Mesendoderm (in vitro differentiated cells): ENCODE data around the gene LEKR1.

ENCODE experiments used
- DNase-seq: peaks from one replicate; pipeline ENCODE4 v3.0.0; 2013
- H2AK5ac ChIP-seq: 2 replicates; pipeline ENCODE4 v1.6.1; 2013; ENCODE audit warnings: low read length, inconsistent platforms
- H2BK120ac ChIP-seq: 2 replicates; pipeline ENCODE4 v1.6.1; 2013; ENCODE audit warnings: low read depth, mild to moderate bottlenecking, low read length, moderate library complexity, mixed read lengths
- H2BK15ac ChIP-seq: replicated peaks from 2 replicates; pipeline ENCODE4 v1.6.1; 2013; ENCODE audit warnings: low read depth, mild to moderate bottlenecking, moderate library complexity
- H2BK5ac ChIP-seq: 2 replicates; pipeline ENCODE4 v1.6.1; 2013; ENCODE audit warnings: low read length, inconsistent platforms
- H3K18ac ChIP-seq: 2 replicates; pipeline ENCODE4 v1.6.1; 2013; ENCODE audit warnings: mild to moderate bottlenecking, low read length, mixed read lengths
- H3K23ac ChIP-seq: one replicate; pipeline ENCODE4 v1.6.1; 2013; ENCODE audit warnings: low read length
- H3K27ac ChIP-seq: 2 replicates; pipeline ENCODE4 v1.5.1; 2013; ENCODE audit warnings: low read depth, mild to moderate bottlenecking, inconsistent platforms, low read length, moderate library complexity
- H3K27me3 ChIP-seq: 2 replicates; pipeline ENCODE4 v1.6.1; 2013; ENCODE audit warnings: low read length, control low read depth, mild to moderate bottlenecking, inconsistent platforms; ENCODE audit not compliant: insufficient read depth, poor library complexity
- H3K36me3 ChIP-seq: 2 replicates; pipeline ENCODE4 v1.6.1; 2013; ENCODE audit warnings: low read length, inconsistent platforms; ENCODE audit not compliant: control insufficient read depth, insufficient read depth
- H3K4ac ChIP-seq: one replicate; pipeline ENCODE4 v1.6.1; 2013; ENCODE audit warnings: low read depth, mild to moderate bottlenecking, low read length, moderate library complexity
- H3K4me1 ChIP-seq: 2 replicates; pipeline ENCODE4 v1.6.1; 2013; ENCODE audit warnings: low read depth, low read length, inconsistent platforms; ENCODE audit not compliant: control insufficient read depth
- H3K4me2 ChIP-seq: 2 replicates; pipeline ENCODE4 v1.6.1; 2013; ENCODE audit warnings: low read length
- H3K4me3 ChIP-seq: 2 replicates; pipeline ENCODE4 v1.5.1; 2013; ENCODE audit warnings: mild to moderate bottlenecking, low read length
- H3K56ac ChIP-seq: one replicate; pipeline ENCODE4 v1.6.1; 2013; ENCODE audit warnings: low read length
- H3K79me1 ChIP-seq: 2 replicates; pipeline ENCODE4 v1.6.1; 2013; ENCODE audit warnings: low read length, inconsistent platforms
- H3K79me2 ChIP-seq: 2 replicates; pipeline ENCODE4 v1.6.1; 2013; ENCODE audit warnings: mild to moderate bottlenecking, low read length; ENCODE audit not compliant: control insufficient read depth, insufficient read depth
- H3K9ac ChIP-seq: 2 replicates; pipeline ENCODE4 v1.6.1; 2013; ENCODE audit warnings: low read length, inconsistent platforms
- H4K5ac ChIP-seq: one replicate; pipeline ENCODE4 v1.6.1; 2013; ENCODE audit warnings: low read length
- H4K8ac ChIP-seq: one replicate; pipeline ENCODE4 v1.6.1; 2013; ENCODE audit warnings: low read depth, mild to moderate bottlenecking, control low read depth, low read length, moderate library complexity
- WGBS: extraction: QIAGEN DNeasy Blood & Tissue Kit; methylation state at CpG from one replicate; pipeline ENCODE4 v1.1.7; 2013; ENCODE audit warnings: low lambda C conversion rate, missing lambda C conversion rate; ENCODE audit not compliant: insufficient coverage; ENCODE audit errors: extremely low coverage; 5-methylcytosine and 5-hydroxymethylcytosine counted together

The LEKR1 gene

GRCh38 chr3:157065201-157065600 lies 239.0 kb downstream of the LEKR1 start:
- peak overlapping the region; percentile 30 for H3K56ac ChIP-seq
- DNase-seq: peak; percentile 54
- WGBS: no CpG with 5 or more reads among the region's 5 CpGs
- H2AK5ac ChIP-seq: peak overlapping the region; percentile 48
- H3K4me1 ChIP-seq: peaks cover 13% of the 10 kb centered on the region
- H2BK5ac ChIP-seq: peak overlapping the region; percentile 75
- no peak overlapping the region for H3K4me2 ChIP-seq
- H3K18ac ChIP-seq: no peak overlapping the region
- no peak overlapping the region for H3K27ac ChIP-seq
- H2BK15ac ChIP-seq: no peak overlapping the region
- no peaks in the 10 kb centered on the region for H3K79me1 ChIP-seq
- H4K8ac ChIP-seq: no peak overlapping the region
- H3K9ac ChIP-seq: no peak overlapping the region
- H3K4ac ChIP-seq: no peak overlapping the region
- H3K36me3 ChIP-seq: no peaks in the 10 kb centered on the region
- H4K5ac ChIP-seq: no peak overlapping the region
- no peaks in the 10 kb centered on the region for H3K79me2 ChIP-seq
- no peaks in the 10 kb centered on the region for H3K27me3 ChIP-seq
- no peak overlapping the region for H2BK120ac ChIP-seq
- H3K23ac ChIP-seq: no peak overlapping the region
- H3K4me3 ChIP-seq: no peak overlapping the region

- WGBS: no CpG with 5 or more reads among the region's 11 CpGs
- Histone ChIP-seq H2BK15ac (no peak overlapping the region), H2AK5ac (peak overlapping the region; percentile 13), H3K4me3 (no peak overlapping the region), H4K5ac (no peak overlapping the region), H3K4me1 (peaks cover 13% of the 10 kb centered on the region), H3K4ac (no peak overlapping the region), H2BK120ac (no peak overlapping the region), H3K27ac (no peak overlapping the region), H3K9ac (no peak overlapping the region), H3K56ac (no peak overlapping the region), H3K27me3 (no peaks in the 10 kb centered on the region), H3K23ac (no peak overlapping the region), H3K79me1 (no peaks in the 10 kb centered on the region), H3K36me3 (no peaks in the 10 kb centered on the region), H2BK5ac (no peak overlapping the region), H3K18ac (no peak overlapping the region), H4K8ac (no peak overlapping the region), H3K79me2 (no peaks in the 10 kb centered on the region), H3K4me2 (no peak overlapping the region)
- DNase-seq: no peak
Observed at GRCh38 chr3:157066335-157067098, 240.4 kb downstream of the LEKR1 start.

- H2BK15ac ChIP-seq: no peak overlapping the region
- H4K5ac ChIP-seq: no peak overlapping the region
- H3K23ac ChIP-seq: no peak overlapping the region
- H3K4me2 ChIP-seq: no peak overlapping the region
- no CpG with 5 or more reads among the region's 3 CpGs for WGBS
- no peak overlapping the region for H4K8ac ChIP-seq
- H3K27ac ChIP-seq: no peak overlapping the region
- H3K36me3 ChIP-seq: no peaks in the 10 kb centered on the region
- H3K4me3 ChIP-seq: no peak overlapping the region
- no peak overlapping the region for H3K56ac ChIP-seq
- no peaks in the 10 kb centered on the region for H3K79me1 ChIP-seq
- no peak overlapping the region for H3K18ac ChIP-seq
- no peaks in the 10 kb centered on the region for H3K27me3 ChIP-seq
- no peaks in the 10 kb centered on the region for H3K79me2 ChIP-seq
- H3K9ac ChIP-seq: no peak overlapping the region
- no peak overlapping the region for H2AK5ac ChIP-seq
- no peak overlapping the region for H2BK5ac ChIP-seq
- no peak overlapping the region for H3K4ac ChIP-seq
- no peak for DNase-seq
- peaks cover 13% of the 10 kb centered on the region for H3K4me1 ChIP-seq
- H2BK120ac ChIP-seq: no peak overlapping the region
Observed at GRCh38 chr3:157067114-157067513, 241.0 kb downstream of the LEKR1 start.

- Histone ChIP-seq H3K18ac (no peak overlapping the region), H3K27me3 (no peaks in the 10 kb centered on the region), H3K4ac (no peak overlapping the region), H3K79me2 (no peaks in the 10 kb centered on the region), H2BK15ac (no peak overlapping the region), H2AK5ac (no peak overlapping the region), H2BK120ac (no peak overlapping the region), H3K36me3 (no peaks in the 10 kb centered on the region), H3K23ac (no peak overlapping the region), H2BK5ac (no peak overlapping the region), H3K56ac (no peak overlapping the region), H4K5ac (no peak overlapping the region), H3K4me1 (peaks cover 11% of the 10 kb centered on the region), H3K4me3 (no peak overlapping the region), H4K8ac (no peak overlapping the region), H3K9ac (no peak overlapping the region), H3K79me1 (no peaks in the 10 kb centered on the region), H3K27ac (no peak overlapping the region), H3K4me2 (no peak overlapping the region)
- no peak for DNase-seq
- no CpG with 5 or more reads among the region's 4 CpGs for WGBS
Observed at GRCh38 chr3:157069406-157069805, 243.3 kb downstream of the LEKR1 start.

GRCh38 chr3:157069846-157070677 lies 243.9 kb downstream of the LEKR1 start:
- no peak overlapping the region for H4K8ac ChIP-seq
- no CpG with 5 or more reads among the region's 7 CpGs for WGBS
- no peak for DNase-seq
- no peak overlapping the region for H3K27ac ChIP-seq
- H3K4me2 ChIP-seq: no peak overlapping the region
- peaks cover 6% of the 10 kb centered on the region for H3K4me1 ChIP-seq
- H2BK120ac ChIP-seq: no peak overlapping the region
- no peak overlapping the region for H3K23ac ChIP-seq
- H2BK5ac ChIP-seq: no peak overlapping the region
- no peak overlapping the region for H3K9ac ChIP-seq
- H3K79me1 ChIP-seq: no peaks in the 10 kb centered on the region
- no peak overlapping the region for H3K18ac ChIP-seq
- H3K4ac ChIP-seq: no peak overlapping the region
- no peak overlapping the region for H2AK5ac ChIP-seq
- H3K4me3 ChIP-seq: no peak overlapping the region
- H3K36me3 ChIP-seq: no peaks in the 10 kb centered on the region
- no peaks in the 10 kb centered on the region for H3K79me2 ChIP-seq
- H3K27me3 ChIP-seq: no peaks in the 10 kb centered on the region
- H4K5ac ChIP-seq: no peak overlapping the region
- H2BK15ac ChIP-seq: no peak overlapping the region
- H3K56ac ChIP-seq: no peak overlapping the region
